Activated effector memory CD4-positive, alpha-beta T cell treated with Interleukin-2 at 50 U/mL for 16 hours (primary cell): ENCODE data around the gene CHMP1A.
"Not testable (repeated sequence)": the region's sequence is repeated elsewhere in the genome, so short reads cannot be mapped to it uniquely, and the experiment has no call there.

Experiments
- DNase-seq: peaks from one replicate; pipeline ENCODE4 v3.0.0-alpha.2; 2020

CHMP1A gene

DNA sequence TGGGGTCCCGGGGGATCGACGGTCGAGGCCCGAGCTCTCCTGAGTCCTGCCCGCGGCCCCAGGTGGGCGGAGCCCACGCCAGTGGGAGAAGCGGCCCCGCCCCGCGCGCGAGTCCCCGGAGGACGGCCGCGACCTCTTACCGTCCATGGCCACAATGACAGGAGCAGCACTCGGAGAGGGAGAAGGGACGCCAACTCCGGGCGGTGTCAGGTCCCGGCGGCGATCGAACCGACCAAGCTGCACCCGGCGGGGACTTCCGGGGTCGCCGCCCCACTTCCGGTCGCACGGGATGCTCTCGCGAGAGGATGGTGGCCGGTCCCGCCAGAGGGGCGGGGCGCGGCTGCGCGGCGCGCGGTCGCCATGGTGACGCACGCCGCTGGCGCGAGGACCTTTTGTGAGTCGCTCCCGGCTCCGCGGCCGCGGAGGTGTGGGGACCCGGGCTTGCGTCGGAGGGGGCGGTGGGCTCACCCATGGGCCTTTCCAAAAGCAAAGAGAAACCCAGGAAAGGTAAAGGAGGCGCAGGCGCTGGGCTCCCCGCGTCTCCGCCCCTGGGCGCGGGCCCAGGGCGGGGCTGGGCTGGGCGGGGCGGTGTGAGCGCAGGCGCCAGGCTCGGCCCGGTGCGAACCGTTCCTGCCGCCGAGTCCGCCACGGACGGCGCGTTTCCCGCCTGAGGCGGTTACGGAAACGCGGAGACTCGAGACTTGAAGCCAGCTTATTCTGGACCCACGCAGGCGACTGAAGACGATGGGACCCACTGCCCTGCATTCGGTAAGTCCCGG is at the start of gene CHMP1A, which contains the start of gene SPATA33:
TSS of gene CHMP1A (minus strand) at position 267 of the 779 bp plus-strand sequence. CDS start at position 147, 120 bp downstream.
TSS of gene SPATA33 (plus strand) at position 395 of the 779 bp plus-strand sequence. CDS start at position 471, 76 bp downstream.
- DNase-seq, result peak; percentile 90

DNA sequence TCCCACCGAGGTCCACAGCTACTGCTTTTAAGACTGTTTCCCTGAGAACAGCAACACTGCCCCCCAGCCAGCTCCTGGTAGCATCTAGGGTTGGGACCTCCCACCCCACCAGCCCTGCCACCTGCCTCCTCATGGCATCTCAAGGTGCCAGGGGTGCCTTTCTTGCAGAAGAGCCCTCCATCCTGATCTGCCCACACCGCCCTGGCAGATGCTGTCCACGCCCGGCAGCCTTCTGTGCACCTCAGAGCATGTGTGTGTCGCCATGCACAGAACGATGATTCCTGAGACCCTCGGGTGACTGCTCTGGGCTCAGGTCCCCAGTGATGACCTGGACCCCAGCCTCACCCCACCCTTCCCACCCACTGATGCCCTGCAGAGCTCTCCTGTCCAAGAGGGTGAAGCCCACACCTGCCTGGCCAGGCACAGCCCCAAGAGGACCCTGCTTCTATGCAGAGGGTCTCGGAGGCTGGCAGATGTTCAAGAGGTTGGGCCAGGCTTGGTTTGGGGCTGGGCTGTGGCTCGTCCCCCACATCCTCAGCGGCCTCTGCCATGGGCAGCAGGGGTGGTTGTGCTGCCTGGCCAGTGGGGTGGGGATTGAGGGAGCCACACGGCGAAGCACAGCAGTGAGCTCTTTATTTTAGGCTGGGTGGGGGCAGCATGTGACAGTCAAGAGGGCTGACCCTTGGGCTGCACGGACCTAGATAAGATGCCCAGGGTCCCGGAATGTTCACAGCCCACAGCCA is 49.2 kb upstream of the CHMP1A start:
- DNase-seq, result no peak

DNA sequence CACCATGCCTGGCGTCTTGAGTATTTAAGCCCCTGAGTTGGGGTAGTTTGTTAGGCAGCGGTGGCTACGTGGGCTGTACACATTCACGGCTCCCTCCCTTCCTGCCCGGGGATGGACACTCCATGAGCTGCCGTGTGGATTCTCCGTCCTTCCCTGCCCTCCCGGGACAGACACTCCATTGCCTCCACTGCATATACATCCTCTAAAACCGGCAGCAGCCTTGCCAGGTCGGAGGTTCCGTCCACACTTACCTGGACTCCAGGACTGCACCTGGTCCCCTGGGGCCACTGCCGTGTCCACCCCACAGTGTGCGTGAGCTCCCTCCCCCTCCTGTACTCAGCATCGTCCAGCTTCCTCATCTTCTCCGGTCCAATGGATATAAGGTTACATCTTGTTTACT is 47.5 kb upstream of the CHMP1A start:
- DNase-seq, result no peak

DNA sequence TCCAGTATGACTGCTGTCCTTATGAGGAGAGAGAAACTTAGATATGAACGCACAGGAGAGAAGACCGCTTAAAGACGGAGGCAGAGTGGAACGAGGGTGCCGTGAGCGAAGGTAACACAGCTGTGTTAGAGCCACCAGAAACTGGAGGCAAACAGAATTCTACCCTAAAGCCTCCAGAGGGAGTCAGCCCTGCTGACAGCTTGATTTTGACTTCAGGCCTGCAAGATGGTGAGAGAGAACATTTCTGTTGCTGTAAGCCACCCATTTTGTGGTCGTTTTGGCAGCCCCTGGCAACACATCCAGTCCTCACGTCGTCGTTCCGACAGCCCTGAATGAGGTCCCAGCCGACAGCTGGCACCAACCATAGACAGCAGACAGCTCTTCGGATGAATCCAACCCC is 46.8 kb upstream of the CHMP1A start:
- no peak for DNase-seq

DNA sequence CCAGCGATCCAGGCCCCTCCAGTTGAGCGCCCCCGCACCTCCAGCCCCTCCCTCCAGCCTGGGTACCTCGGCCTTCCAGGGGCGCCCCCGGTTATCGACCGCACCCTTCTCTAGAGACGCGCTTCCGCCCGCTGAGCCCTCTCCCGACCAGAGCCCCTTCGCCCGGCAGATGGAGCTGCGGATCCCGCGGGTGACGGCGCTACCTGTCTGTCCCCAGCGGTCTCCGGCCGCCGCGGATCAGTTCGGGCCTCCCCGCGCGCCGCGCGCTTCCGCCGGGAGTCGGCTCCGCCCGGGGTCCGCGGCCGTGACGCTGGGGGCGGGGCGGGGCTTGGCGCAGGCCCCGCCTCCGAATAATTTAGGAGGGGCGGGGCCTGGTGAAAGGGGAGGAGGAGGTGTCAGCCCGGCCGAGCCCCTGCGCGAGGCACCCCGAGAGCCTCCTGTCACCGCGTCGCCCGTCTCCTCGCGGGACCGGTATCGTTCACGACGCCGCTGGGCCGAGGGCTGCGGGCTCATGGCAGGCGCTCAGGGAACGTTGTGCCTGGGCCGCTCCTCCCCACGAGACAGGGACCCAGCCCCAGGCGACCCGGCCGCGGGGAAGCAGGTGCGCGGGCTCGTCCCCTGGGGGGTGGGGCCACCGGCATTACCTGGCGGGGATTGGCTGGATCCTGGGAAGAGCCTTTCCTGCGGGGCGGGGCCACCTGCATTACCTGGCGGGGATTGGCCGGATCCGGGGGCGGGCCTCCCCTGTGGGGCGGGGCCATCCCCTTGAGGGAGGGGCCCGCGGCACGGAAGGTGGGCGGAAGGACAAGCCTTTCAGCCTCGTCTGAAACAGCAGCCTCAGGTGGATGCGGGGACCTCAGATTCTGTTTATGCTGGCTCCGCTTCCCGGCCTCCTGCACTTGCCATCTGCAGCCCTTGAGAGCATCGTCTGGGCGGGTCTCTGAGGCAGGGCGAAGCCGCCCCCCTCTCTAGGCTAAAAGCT is 44.2 kb upstream of the CHMP1A start, which contains the start of gene SPATA2L:
TSS of gene SPATA2L (minus strand) at position 281 of the 982 bp plus-strand sequence. CDS start 473 bp downstream, outside the sequence.
- peak; percentile 97 for DNase-seq

DNA sequence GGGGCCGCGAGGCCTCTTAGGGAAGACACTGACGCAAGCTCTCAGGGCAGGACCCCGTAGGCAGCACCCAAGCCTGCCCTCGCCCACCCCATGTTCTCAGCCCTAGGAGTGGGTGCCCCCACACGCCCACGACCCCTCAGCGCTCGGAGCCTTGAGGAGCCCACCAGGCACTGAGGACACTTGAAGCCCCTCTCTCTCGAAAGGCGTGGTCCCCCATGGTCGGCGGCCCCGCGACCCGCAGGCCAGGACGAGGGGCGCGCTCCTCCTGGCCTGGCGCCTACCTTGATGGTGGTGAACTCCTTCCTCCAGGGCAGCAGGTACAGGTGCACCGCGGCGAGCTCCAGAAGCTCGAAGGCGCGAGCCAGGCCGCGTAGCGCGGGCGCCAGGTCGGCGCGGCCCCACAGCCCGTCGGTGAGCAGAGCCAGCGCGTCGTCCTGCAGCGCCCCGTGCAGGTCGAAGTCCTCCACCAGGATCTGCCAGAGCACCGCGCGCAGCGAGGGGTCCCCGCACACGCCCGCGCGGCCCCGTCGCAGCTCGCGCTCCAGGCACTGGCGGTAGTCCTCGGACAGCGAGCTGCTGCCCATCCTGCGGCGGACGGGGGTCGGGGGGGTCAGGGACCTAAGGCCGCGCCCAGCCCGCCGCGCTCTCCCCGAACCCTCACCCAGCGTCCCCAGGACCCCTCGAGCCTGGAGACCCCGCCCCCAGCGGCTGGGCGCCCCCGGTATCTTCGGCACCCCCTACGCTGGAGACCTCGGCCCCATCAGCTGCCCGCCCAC is 43.3 kb upstream of the CHMP1A start:
- peak; percentile 51 for DNase-seq

DNA sequence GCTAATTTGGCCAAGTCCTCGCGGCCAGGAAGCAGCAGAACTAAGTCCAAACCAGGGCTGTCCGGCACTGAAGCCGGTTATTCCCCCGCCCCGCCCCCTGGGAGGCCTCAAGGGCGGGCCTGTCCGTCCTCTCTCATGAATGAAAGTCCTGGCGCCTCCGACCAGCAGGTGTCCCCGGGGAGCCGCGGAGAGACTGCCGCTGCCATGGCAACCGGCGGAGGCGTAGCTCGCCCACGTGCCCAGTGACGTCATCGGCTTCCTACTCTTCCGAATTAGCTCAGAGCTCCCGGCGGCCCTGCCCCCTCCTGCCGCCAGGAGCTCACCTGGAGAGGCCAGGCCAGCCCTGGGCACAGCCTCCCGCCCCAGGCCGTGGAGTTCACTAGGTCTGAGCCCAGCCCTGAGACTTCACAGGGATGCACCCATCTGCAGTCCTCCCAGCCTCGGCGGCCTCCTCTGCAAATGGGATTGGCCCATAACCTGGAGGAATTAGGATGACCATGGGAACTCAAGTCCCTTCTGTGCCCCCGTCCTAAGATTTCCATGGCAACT is 42.7 kb upstream of the CHMP1A start:
- peak; percentile 89 for DNase-seq

DNA sequence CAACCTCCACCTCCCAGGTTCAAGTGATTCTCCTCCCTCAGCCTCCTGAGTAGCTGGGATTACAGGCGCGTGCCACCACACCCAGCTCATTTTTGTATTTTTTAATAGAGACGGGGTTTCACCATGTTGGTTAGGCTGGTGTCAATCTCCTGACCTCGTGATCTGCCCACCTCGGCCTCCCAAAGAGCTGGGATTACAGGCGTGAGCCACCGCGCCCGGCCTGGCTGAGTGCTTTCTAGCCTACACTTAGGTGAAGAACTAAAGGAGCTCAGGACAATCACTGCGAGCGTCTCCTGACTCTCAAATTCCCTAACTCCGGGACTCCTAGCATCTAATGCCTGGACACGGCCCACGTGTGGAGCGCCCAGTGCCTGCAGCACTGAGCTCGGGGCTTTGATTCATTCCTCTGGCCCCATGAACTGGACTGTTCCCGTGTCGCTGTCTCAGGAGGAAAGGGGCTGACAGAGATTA is 42.2 kb upstream of the CHMP1A start:
- not testable (repeated sequence) for DNase-seq

DNA sequence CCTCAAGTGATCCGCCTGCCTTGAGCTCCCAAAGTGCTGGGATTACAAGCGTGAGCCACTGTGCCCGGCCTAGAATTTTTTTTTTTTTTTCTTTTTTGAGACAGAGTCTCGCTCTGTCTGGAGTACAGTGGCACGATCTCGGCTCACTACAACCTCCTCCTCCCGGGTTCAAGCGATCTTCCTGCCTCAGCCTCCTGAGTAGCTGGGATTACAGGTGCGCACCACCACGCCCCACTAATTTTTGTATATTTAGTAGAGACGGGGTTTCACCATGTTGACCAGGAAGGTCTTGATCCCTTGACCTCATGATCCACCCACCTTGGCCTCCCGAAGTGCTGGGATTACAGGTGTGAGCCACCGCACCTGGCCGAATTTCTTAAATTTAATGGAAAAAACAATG is 41.2 kb upstream of the CHMP1A start:
- not testable (repeated sequence) for DNase-seq

DNA sequence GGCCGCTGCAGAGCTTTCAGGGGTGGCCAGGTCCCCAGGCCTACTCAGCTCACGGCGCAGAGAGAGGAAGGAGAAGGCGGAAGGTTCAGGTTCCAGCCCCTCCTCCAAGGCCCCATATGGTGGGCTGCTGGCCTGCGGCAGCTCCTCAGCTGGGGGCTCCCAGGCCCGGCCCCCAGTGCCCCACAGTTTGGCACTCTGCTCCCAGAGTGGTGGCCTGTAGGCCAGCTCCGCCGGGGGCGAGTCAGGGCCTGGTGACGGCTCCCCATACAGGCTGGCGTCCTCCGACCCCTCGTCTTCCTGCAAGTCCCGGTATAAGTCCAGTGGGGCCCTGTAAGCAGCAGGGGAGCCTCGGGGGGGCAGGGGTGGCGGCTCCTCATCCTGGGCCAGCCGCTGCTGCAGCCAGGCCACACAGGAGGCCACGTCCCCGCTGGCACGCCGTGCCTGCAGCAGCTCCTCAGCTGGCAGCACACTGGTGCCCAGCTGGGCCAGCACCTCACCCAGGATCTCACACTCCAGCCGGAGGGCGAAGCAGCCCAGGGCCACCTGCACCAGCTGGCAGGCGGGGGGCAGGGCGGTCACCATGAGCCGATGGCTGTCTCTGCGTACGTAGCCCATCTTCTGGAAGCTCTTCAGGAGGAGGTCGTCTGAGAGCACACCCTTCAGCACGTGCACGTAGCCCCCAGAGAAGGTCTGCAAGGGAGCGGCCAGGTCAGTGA is 40.3 kb upstream of the CHMP1A start:
- DNase-seq, result no peak

DNA sequence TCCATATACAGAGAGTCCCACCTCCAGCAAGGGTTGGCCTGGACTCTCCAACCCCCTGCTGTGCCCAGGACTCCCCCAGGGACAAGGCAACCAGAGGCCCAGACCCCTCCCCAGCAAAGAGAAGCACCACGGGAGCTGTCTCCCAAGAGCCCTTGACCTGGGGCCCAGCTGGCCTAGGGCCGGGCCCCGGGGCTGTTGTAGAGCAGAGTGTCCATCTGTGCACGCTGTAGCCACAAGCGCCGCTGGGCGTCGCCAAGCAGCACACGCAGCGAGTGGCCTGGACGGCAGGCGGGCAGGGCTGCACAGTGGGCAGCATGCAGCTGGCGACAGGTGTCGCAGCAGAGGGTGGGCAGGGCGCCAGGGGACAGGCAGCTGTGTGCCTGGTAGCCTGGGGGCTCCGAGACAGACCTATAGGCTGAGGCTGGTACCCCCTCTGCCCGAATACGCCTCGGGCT is 39.7 kb upstream of the CHMP1A start:
- no peak for DNase-seq

DNA sequence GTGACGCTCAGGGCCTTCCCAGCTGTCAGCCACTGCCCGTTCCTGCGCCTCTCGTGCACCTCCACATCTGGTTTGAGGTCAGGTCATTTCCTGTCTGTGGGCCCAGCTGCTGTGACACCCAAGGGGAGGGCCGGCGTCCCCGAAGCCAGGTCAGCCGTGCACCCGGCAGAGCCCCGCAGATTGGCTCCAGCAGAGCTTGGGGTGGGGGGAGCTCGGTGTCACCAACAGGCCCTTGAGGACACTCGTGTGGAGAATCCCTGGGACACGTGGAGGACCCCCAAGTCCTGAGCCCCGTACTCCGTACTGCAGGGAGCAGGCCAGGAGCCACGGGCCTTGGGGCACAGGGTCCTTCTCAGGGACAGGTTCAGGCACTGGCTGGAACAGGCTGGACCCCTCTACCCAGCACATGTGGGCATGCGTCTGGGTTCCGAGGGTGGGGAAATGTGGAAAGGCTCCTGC is 39.2 kb upstream of the CHMP1A start:
- DNase-seq, result no peak

DNA sequence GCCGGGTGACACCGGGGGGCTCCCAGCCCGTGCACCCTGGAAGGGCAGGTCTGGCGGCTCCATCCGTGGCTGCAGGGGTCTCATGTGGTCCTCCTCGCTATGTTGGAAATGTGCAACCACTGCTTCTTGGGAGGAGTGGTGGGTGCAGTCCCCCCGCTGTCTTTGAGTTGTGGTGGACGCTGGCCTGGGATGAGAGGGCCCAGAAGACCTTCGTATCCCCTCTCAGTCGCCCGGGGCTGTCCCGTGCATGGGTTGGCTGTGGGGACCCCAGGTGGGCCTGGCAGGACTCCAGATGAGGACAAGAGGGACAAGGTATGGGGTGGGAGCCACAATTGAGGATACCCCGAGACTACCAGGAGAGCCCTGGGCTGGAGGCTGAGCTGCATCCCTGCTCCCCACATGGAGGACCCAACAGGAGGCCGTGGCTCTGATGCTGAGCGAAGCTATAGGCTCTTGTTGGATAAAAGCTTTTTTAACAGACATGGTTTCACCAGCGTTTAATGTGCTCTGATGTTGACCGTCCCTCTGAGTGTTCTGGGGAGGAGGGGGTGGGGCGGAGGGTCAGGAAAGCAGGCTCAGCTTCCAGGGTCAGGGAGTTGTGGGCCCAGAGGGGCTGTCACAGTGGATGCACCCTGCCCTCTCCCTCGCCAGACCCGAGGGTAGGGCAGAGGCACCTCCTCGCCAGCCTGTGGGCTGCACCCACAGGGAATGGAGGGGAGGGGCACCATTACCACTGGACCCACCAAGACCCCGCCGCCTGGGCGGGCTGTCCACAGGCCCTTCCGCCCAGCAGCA is 38.6 kb upstream of the CHMP1A start:
- no peak for DNase-seq

DNA sequence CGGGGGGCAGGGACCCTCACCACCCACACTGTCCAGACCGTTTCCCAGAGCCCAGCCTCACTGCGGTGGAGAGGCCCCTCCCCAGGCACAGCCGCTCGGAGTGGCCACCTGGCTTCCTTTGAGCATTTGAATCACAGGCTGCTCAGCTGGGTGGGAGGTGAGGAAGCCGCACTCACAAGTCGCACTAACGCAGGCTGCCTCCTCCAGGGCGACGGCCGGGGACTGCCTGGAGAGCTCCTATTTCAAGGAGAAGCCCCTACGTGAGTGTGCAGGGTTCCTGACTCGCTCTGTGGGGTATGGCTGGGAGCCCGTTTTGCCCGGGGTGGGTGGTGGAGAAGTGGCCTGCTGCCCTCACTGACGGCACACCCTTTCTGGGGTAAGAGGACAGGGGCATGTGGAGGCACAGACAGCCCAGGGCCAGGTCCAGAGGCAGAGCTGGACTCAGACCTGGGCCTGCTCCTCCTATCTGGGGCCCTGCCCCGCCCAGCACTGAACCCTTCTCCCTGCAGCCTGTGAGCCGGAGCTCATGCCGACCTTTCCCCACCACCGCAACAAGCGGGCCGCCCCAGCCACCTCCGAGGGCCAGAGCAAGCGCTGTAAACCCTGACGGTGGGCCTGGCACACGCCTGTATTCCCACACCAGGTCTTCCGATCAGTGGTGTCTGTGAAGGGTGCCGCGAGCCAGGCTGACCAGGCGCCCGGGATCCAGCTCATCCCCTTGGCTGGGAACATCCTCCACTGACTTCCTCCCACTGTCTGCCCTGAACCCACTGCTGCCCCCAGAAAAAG is 37.8 kb upstream of the CHMP1A start:
- no peak for DNase-seq

DNA sequence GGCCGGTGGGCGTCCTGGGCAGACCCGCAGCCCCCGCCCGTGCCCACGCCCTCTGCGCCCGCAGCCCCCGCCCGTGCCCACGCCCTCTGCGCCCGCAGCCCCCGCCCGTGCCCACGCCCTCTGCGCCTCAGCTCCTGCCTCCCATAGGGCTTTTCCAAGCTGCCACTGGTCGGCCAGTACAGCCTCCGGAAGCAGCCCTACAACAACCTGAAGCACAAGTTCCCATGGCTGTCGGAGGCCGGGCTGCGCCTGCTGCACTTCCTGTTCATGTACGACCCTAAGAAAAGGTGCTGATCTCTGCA is 37.2 kb upstream of the CHMP1A start:
- not testable (repeated sequence) for DNase-seq

DNA sequence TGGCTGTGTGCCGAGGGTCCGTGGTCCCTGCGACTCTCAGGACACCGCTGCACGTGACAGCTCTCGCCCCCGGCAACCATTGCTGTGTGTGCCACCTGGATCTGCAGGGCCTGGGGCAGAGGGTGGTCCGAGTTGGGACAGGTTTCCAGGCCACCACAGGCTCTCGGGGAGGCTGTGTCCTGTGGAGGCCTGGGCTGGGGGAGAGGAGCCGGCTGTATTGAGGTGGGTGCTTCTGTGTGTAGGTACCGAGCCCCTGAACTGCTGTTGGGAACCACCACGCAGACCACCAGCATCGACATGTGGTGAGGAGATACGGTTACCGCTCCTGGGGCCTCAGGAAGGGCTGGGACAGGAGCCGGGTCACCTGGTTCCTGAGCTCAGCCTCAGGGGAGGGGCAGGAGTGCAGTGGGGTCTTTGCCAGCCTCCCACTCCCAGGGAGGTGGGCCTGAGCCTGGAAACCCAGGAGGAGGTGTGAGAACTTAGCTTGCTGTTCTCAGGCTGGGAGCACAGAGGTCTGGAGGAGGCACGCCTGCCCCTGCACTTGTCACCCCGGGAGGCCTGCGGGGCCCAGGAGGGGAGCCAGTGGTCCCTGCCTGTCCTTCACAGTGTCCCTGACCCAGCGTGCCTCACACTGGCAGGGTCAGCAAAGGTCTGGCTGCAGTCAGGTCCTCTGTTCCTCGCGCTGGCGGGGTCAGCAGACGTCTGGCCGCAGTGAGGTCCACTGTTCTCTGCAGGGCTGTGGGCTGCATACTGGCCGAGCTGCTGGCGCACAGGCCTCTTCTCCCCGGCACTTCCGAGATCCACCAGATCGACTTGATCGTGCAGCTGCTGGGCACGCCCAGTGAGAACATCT is 36.6 kb upstream of the CHMP1A start:
- DNase-seq, result no peak

DNA sequence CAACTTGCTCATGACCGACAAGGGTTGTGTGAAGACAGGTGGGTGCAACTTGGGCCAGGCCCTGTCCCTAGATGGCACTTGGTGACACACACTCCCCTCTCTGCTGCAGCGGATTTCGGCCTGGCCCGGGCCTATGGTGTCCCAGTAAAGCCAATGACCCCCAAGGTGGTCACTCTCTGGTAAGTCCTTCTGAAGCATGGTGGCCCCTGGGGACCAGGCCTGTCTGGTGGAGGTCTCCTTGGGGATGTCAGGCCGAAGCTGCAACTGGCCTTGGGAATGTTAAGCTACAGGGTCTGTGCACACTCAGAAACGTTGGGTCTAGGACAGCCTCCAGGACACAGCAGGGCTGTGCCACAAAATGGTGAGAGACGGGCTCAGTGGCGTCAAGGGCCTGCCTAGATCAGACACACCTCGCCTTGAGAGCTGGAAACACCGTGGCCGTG is 35.8 kb upstream of the CHMP1A start:
- DNase-seq, result no peak

DNA sequence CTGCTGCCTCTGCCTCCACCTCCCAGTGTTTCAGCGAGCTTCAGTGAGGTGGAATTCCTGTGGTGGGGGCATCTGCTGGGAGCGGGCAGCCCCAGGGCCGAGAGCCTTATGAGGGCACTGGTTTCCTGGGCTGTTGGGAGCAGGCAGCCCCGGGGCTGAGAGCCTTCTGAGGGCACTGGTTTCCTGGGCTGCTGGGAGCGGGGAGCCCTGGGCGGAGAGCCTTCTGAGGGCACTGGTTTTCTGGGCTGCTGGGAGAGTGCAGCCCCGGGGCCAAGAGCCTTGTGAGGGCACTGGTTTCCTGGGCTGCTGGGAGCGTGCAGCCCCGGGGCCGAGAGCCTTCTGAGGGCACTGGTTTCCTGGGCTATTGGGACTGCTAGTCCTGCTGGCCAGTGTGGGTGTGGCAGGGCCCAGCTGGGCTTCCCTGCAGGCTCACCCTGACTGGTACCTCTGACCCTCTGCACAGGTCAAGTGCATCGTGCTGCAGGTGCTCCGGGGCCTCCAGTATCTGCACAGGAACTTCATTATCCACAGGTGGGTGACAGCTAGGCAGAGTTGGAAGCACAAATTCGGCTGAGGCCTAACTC is 34.6 kb upstream of the CHMP1A start:
- no peak for DNase-seq
